Thoracic aorta (tissue), 2 donors: ENCODE measurements around the gene WDR26. TPM values are rescaled to one million over a fixed set of nuclear protein-coding genes. Genes with fewer than 3 reads are reported as not detected.
A peak's percentile ranks its signal among the peaks of the same experiment; 100 is the strongest.
"Not testable (repeated sequence)": the region's sequence is repeated elsewhere in the genome, so short reads cannot be mapped to it uniquely, and the experiment has no call there.

Experiments used
- ATAC-seq: fragments of 150-250 bp; one replicate; pipeline ENCODE4 v1.8.0; 2017; ENCODE audit warnings: low read depth; ENCODE audit not compliant: insufficient number of reproducible peaks, low FRiP score
- DNase-seq: peaks from one replicate; pipeline ENCODE4 v3.0.0-alpha.2; 2020; ENCODE audit warnings: low spot score
- H3K27ac ChIP-seq, 2 donors: fragments of 200-600 bp; sonication (generic); 1 replicate in 1 of 2; 2 replicates in 1 of 2; pipeline ENCODE4 v1.5.1; 2016; ENCODE audit warnings: mild to moderate bottlenecking in 2 of 2, moderate library complexity in 2 of 2
- H3K27me3 ChIP-seq: fragments of 200-600 bp; sonication (generic); replicated peaks from 2 replicates; pipeline ENCODE4 v1.6.0; 2016; ENCODE audit warnings: mild to moderate bottlenecking; ENCODE audit not compliant: insufficient read depth
- H3K36me3 ChIP-seq: fragments of 200-600 bp; sonication (generic); one replicate; pipeline ENCODE4 v1.5.1; 2016
- H3K4me1 ChIP-seq, 2 donors: fragments of 200-600 bp; sonication (generic); 1 replicate in 1 of 2; 2 replicates in 1 of 2; pipeline versions ENCODE4 v1.5.1 to v1.6.0; 2016; ENCODE audit warnings: low read depth in 2 of 2, mild to moderate bottlenecking in 1 of 2; ENCODE audit not compliant: control insufficient read depth in 1 of 2
- H3K4me3 ChIP-seq: fragments of 200-600 bp; sonication (generic); 2 replicates; pipeline ENCODE4 v1.5.1; 2016; ENCODE audit warnings: mild to moderate bottlenecking
- H3K9me3 ChIP-seq: fragments of 200-600 bp; sonication (generic); 2 replicates; pipeline ENCODE4 v1.5.1; 2016
- total RNA-seq, 2 donors: library from RNA; depleted of rRNA; stranded (reverse); fragments of >200 nt; gene quantifications; one replicate each; pipeline versions ENCODE4 v1.1.0 to v1.2.3, GENCODE V29; 2016
- TF ChIP-seq, protein P1 (sequence below): fragments of 200-600 bp; sonication (generic); IDR thresholded peaks from one replicate; pipeline ENCODE4 v1.5.1; 2019; ENCODE audit warnings: antibody characterized with exemption

The WDR26 gene
- total RNA-seq, 2 donors from 2014 or later, result 71.5 to 85.9 TPM

DNA sequence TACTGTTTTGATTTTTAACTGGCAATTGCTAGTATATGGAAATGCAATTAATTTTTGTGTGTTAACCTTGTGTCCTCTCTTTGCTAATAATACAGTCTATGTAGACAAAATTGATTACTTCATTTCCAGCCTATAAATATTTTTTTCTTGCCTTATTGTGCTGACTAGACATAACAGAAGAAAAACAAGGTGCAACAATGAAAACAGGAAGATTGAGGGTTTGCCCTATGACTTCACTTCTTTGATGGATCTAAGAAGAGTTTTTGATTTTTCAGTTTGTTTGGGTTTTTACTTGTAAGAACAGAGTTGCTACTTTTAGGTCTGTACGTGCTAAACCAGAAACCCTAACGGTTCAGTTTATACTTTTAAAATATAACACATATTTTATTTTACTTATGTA lies 86.5 kb downstream of the WDR26 start:
- ATAC-seq, result no peak
- H3K27me3 ChIP-seq, result no peaks in the 10 kb centered on the region
- H3K4me3 ChIP-seq, result no peak overlapping the region
- peaks cover 12% of the 10 kb centered on the region for H3K9me3 ChIP-seq
- H3K4me1 ChIP-seq, result no peaks in the 10 kb centered on the region
- H3K27ac ChIP-seq, result no peak overlapping the region
- TF ChIP-seq, protein P1, sequence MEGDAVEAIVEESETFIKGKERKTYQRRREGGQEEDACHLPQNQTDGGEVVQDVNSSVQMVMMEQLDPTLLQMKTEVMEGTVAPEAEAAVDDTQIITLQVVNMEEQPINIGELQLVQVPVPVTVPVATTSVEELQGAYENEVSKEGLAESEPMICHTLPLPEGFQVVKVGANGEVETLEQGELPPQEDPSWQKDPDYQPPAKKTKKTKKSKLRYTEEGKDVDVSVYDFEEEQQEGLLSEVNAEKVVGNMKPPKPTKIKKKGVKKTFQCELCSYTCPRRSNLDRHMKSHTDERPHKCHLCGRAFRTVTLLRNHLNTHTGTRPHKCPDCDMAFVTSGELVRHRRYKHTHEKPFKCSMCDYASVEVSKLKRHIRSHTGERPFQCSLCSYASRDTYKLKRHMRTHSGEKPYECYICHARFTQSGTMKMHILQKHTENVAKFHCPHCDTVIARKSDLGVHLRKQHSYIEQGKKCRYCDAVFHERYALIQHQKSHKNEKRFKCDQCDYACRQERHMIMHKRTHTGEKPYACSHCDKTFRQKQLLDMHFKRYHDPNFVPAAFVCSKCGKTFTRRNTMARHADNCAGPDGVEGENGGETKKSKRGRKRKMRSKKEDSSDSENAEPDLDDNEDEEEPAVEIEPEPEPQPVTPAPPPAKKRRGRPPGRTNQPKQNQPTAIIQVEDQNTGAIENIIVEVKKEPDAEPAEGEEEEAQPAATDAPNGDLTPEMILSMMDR, result no peak
- no peaks in the 10 kb centered on the region for H3K36me3 ChIP-seq
- no peak for DNase-seq

DNA sequence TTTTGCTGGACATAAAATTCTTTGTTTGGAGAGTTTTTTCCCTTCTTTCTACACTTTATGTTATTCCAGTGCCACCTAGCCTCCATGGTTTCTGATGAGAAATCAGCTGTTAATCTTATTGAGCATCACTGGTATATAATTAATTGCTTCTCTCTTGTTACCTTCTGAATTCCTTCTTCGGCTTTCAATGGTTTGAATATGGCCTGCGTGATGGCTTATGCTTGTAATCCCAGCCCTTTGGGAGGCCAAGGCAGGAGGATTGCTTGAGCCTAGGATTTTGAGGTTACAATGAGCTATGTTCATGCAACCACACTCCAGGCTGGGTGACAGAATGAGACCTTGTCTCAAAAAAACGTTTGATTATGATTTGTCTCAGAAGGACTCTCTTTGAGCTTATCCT lies 90.9 kb downstream of the WDR26 start:
- Histone ChIP-seq H3K27me3 (no peaks in the 10 kb centered on the region), H3K9me3 (peaks cover 12% of the 10 kb centered on the region)
- no peak for DNase-seq

DNA sequence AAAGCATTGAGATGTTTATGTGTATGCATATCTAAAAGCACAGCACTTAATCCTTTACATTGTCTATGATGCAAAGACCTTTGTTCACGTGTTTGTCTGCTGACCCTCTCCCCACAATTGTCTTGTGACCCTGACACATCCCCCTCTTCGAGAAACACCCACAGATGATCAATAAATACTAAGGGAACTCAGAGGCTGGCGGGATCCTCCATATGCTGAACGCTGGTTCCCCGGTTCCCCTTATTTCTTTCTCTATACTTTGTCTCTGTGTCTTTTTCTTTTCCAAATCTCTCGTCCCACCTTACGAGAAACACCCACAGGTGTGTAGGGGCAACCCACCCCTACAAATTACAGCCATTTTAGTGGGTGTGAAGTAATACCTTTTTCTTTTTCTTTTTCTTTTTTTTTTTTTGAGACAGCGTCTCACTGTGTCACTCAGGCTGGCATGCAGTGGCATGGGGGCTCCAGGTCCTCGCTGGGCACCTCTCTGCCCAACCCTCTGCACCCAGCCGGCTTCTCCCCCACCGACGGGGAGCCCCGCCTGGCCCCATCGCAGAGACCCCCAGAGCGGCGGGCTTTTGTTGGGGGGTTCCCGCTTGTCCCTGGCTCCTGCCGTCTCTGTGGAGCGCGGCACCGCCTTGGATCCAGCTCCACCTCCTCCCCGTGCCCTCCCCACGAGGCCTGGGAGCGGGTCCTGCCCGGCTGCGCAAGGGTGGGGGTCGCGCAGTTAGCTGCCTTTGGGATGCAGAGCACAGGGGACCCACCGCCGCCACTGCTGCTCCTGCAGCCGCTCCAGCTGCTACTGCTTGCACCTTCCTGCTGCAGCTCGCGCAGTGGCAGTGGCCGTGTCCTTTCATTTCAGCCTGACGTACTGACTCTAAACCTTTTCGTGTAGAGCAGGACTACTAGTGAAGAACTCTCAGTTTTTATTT lies 93.9 kb downstream of the WDR26 start:
- peak overlapping the region; percentile 79 for H3K4me3 ChIP-seq
- not testable (repeated sequence) for DNase-seq, H3K4me1 ChIP-seq, H3K27me3 ChIP-seq, ATAC-seq, H3K27ac ChIP-seq, H3K36me3 ChIP-seq
- peaks cover 12% of the 10 kb centered on the region for H3K9me3 ChIP-seq

More for the DNA sequence above, 90.9 kb downstream of the WDR26 start:
- Histone ChIP-seq H3K4me3 (no peak overlapping the region), H3K4me1 (peaks cover 5% of the 10 kb centered on the region in 2 donors), H3K27ac (no peak overlapping the region), H3K36me3 (no peaks in the 10 kb centered on the region)
- TF ChIP-seq, protein P1, result no peak
- no peak for ATAC-seq

GRCh38 chr1:224339442-224340033 lies 95.1 kb downstream of the WDR26 start:
- no peak for ATAC-seq
- Histone ChIP-seq H3K27ac (no peak overlapping the region), H3K9me3 (peaks cover 10% of the 10 kb centered on the region), H3K27me3 (no peaks in the 10 kb centered on the region), H3K36me3 (no peaks in the 10 kb centered on the region), H3K4me3 (no peak overlapping the region), H3K4me1 (peaks cover 5% of the 10 kb centered on the region in 2 donors)
- TF ChIP-seq, protein P1, result no peak
- no peak for DNase-seq

DNA sequence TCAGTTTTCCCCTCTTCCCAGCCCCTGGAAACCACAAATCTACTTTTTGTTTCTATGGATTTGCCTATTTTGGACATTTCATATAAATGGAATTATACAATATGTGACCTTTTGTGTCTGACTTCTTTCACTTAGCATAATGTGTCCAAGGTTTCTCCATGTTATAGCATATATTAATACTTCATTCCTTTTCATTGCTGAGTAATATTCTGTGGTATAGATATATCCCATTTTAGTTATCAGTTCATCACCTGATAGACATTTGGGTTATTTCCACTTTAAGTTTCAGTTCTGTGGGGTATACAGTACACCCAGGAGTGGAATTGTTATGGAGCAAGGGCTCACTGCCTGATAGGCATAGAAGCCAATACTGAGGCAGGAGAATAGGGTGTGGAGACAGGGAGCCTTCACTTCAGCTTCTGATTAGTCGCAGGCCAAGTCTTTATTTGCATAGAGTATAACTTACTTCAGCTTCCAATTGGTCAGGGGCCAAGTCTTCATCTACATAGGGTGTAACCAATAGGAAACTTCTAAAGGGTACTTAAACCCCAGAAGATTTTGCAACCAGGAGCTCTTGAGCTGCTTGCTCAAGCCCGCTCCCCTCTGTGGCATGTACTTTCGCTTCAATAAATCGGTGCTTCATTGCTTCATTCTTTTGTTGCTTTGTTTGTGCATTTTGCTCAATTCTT lies 96.3 kb downstream of the WDR26 start:
- TF ChIP-seq, protein P1, result no peak

More for the DNA sequence above, 96.3 kb downstream of the WDR26 start:
- no peak overlapping the region for H3K27ac ChIP-seq
- no peaks in the 10 kb centered on the region for H3K27me3 ChIP-seq
- DNase-seq (no peak), ATAC-seq (no peak)
- peaks cover 1% of the 10 kb centered on the region for H3K9me3 ChIP-seq
- peaks cover 5% of the 10 kb centered on the region in 2 donors for H3K4me1 ChIP-seq
- H3K36me3 ChIP-seq, result no peaks in the 10 kb centered on the region
- no peak overlapping the region for H3K4me3 ChIP-seq

Other genes with a start within 250 kb of the WDR26 start
- 10 to 100 TPM; 11.6 to 30.7 TPM for gene NVL, start 104.6 kb downstream of the WDR26 start, total RNA-seq
- gene CNIH4, start 77.9 kb downstream of the WDR26 start, total RNA-seq, result 10 to 100 TPM; 31.0 to 55.5 TPM
- under 1 TPM in 1 of 2 donors, not detected in 1; 0.21 TPM for gene CNIH3, start 181.5 kb upstream of the WDR26 start, total RNA-seq